HG02610 (cell line): ENCODE results near the gene LAMB2.

Experiments
- ATAC-seq: cut with Tn5 transposase; IDR thresholded peaks from one replicate; pipeline ENCODE4 v1.9.1; 2021; ENCODE audit warnings: mild to moderate bottlenecking, moderate library complexity; ENCODE audit not compliant: unreplicated experiment

LAMB2 gene

GRCh38 chr3:49076646-49077045 lies 56.2 kb downstream of the LAMB2 start:
- no peak for ATAC-seq

- ATAC-seq = no peak
These were observed 56.7 kb downstream of the LAMB2 start for GRCh38 chr3:49076116-49076515.
